ENCODE results near the gene PRMT2. TPM values are rescaled to one million over a fixed set of nuclear protein-coding genes. Genes with fewer than 3 reads are reported as not detected.

The PRMT2 gene
- 55.7 and 58.7 TPM in 2 replicates for total RNA-seq

DNA sequence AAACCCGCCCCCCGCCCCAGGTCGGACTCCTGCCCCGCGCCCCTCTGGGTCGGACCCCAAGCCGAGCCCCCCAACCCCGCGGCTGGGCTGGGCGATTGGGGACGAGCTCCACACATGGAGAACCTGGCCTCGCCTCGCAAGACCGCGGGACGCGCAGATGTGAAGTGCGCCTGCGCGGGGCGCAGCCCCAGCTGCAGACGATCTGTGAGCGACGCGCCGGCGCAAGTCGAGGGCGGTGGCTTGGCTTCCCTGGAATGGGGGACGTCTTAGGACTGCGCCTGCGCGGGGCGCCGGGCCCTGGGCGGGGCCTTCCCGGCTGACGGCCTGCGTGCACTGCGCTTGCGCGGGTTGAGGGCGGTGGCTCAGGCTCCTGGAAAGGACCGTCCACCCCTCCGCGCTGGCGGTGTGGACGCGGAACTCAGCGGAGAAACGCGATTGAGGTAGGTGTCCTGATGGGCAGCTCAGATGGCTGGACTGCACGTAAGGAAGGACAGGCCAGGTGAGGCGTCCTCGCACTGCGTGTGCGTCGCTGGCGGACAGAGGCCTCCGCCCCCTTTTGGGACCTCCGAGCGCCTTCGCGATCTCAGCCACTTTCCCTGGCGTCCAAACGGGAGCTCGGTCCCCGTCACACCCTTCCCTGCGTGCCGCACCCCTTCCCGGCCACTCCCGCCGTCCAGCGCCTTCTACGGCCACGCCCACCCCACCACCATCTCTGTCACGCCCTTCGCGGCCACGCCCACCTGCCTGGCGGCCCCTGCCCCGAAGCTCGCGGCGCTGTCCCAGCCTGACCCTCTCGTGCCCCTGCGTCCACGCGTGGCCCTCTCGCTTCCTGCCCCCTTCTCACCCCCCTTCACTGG lies at the start of gene PRMT2:
TSS of gene PRMT2 (plus strand) at position 351 of the 857 bp plus-strand sequence. CDS start 1,278 bp downstream, outside the sequence.
- H3K9me3 Mint-ChIP-seq, result no peaks in the 10 kb centered on the region
- intact Hi-C loops (cut with micrococcal nuclease), result loop anchor here (1.0 kb wide), 3 partner anchors 76 to 311 kb away; partner anchors contain the start of genes DIP2A and PCNT

DNA sequence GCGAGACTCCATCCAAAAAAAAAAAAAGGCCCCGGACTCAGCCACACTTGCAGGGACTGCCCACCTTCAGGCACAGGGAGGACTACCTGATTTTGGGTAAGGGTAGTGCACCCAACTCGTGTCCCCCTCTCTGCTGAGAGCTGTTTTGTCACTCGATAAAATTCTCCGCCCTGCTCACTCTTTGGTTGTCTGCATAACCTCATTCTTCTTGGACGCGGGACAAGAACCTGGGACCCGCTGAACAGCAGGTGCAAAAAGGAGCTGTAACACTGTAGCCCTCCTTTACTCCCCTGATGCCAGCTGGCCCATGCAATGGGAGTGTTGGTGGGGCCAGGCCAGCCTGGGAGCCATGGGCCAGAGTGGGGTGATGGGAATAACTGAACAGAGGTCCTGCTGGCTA lies 41.2 kb upstream of the PRMT2 start:
- no peak for DNase-seq (ENCODE audit: low spot score)
- Mint-ChIP-seq H3K36me3 (ENCODE audit: low read depth) (no peaks in the 10 kb centered on the region), H3K4me1 (ENCODE audit: low read depth) (peaks cover 4% of the 10 kb centered on the region), H3K27me3 (ENCODE audit: insufficient read depth) (peaks cover 8% of the 10 kb centered on the region), H3K4me3 (no peak overlapping the region), H3K9me3 (peaks cover 41% of the 10 kb centered on the region), H3K27ac (no peak overlapping the region)
- intact Hi-C loops (cut with micrococcal nuclease), result no loop called here

More for the DNA sequence above, at the start of gene PRMT2:
- peak within 1 kb of the TSS; percentile 93 for H3K4me3 Mint-ChIP-seq
- DNase-seq (ENCODE audit: low spot score), result peak; percentile 98
- H3K27me3 Mint-ChIP-seq (ENCODE audit: insufficient read depth), result peaks cover 8% of the 10 kb centered on the region
- H3K27ac Mint-ChIP-seq, result peak within 1 kb of the TSS; percentile 90
- H3K36me3 Mint-ChIP-seq (ENCODE audit: low read depth), result peaks cover 8% of the 10 kb centered on the region
- peaks cover 69% of the 10 kb centered on the region for H3K4me1 Mint-ChIP-seq (ENCODE audit: low read depth)

DNA sequence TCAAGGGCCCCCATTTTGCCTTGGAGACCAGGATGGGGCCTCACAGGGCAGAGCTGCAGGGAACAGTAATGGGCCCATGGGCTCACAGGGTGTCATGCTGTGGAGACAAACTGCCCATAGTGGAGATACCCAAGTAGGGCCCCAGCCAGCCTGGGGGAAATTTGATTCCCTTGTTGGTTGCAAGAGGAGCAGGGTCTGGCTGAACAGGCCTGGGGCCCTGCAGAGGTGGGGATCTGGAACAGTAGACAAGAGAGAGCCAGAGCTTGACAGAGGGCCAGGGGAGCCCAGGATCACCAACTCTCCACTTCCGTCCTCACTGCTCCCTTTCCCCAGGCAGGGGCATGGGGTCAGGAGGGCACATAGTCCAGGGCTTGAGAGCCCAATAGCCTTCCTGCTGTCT lies 39.3 kb upstream of the PRMT2 start:
- no peak overlapping the region for H3K27ac Mint-ChIP-seq
- H3K4me1 Mint-ChIP-seq (ENCODE audit: low read depth), result peaks cover 6% of the 10 kb centered on the region
- H3K9me3 Mint-ChIP-seq, result peaks cover 21% of the 10 kb centered on the region
- no peaks in the 10 kb centered on the region for H3K36me3 Mint-ChIP-seq (ENCODE audit: low read depth)
- peaks cover 4% of the 10 kb centered on the region for H3K27me3 Mint-ChIP-seq (ENCODE audit: insufficient read depth)
- no peak overlapping the region for H3K4me3 Mint-ChIP-seq
- no peak for DNase-seq (ENCODE audit: low spot score)
- intact Hi-C loops (cut with micrococcal nuclease), result no loop called here

DNA sequence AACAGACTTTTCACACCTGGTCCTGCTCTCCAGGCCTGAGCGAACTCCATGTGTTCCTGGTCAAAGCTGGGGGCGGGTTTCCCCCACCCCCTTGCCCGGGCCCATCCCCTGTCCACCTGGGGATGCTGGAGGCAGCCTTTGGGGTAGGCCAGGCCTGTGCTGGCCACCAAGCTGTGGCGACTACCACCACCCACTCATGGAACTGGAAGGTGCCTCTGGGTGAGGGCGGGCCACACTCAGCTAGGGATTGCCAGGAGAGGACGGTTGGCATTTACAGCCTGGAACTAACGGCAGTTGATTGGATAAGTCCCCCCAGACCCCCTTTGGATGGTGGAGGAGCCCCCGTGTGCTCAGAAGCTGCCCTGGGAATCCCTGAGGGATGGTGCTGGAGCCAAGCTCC lies 38.4 kb upstream of the PRMT2 start:
- intact Hi-C loops (cut with micrococcal nuclease), result no loop called here
- no peak overlapping the region for H3K27ac Mint-ChIP-seq
- no peak for DNase-seq (ENCODE audit: low spot score)
- H3K9me3 Mint-ChIP-seq, result peaks cover 15% of the 10 kb centered on the region
- peaks cover 6% of the 10 kb centered on the region for H3K4me1 Mint-ChIP-seq (ENCODE audit: low read depth)
- no peaks in the 10 kb centered on the region for H3K36me3 Mint-ChIP-seq (ENCODE audit: low read depth)
- H3K4me3 Mint-ChIP-seq, result no peak overlapping the region
- peaks cover 4% of the 10 kb centered on the region for H3K27me3 Mint-ChIP-seq (ENCODE audit: insufficient read depth)

DNA sequence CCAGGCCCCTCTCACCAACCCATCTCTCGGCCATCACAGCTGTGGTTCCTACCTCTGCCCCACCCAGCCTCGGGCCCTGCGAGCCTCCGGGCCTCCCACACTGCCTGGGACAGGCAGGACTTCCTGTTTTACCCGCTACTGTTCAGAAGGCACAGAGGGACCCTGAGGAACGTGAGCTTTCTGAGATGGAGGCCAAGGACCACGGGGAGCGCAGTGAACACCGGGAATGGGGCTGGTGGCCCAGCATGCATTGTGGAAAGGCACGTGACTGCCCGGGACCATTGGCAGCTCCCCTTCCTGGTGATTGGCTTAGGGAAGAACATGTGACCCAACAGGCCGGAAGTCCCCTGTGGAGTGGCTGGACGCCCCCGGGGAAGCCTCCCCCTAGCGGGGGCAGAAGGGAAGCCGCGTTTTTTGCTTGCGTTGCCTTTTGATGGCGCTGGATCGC lies 37.6 kb upstream of the PRMT2 start:
- Mint-ChIP-seq H3K27ac (no peak overlapping the region), H3K4me1 (ENCODE audit: low read depth) (peaks cover 6% of the 10 kb centered on the region), H3K9me3 (peaks cover 10% of the 10 kb centered on the region), H3K36me3 (ENCODE audit: low read depth) (no peaks in the 10 kb centered on the region), H3K4me3 (no peak overlapping the region), H3K27me3 (ENCODE audit: insufficient read depth) (peaks cover 4% of the 10 kb centered on the region)
- DNase-seq (ENCODE audit: low spot score), result no peak
- intact Hi-C loops (cut with micrococcal nuclease), result no loop called here

DNA sequence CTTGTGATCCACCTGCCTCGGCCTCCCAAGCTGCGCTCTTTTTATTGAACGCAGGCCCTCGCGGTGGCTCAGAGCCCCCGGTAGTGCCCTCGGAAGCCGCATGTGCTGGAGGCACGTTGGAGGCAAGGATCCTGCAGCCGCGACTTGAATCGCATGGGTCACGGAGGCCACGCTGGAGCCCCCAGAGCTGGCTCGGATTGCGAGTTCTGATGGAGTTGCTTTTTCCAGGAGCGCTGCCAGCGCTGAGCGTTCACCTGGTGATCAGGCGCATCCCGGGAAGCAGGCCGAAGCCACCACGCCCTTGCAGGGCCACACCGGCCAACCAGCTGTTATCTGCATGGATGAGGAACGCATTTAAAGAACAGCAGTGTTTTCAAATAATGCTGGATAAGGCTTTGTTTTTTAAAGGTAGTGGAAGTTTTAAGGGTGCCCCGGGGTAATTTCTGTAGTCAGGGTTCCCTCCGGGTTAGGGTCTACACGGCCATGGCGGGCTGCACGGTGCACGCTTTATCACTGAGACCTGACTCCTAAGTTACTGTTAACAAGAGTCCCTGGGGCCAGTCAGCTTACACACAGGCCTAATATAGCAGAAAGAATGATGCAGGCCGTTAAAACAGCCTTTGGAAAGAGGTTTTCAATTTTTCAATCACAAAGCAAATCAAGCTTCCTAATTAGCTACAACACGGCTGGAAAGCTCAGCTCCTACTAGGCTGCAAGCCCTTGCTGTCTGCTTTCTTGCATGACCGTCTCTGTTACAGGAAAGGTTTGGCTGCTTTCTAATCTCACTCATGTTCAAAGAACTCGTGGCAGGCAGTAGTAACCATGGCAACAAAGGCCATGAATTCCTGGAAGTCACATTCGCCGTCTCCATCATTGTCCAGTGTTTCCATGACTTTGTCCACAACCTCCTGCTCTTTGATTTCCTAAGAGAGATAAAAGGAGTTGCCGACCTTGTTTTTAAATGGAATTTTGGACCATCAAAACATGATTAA lies 36.6 kb upstream of the PRMT2 start:
- intact Hi-C loops (cut with micrococcal nuclease), result no loop called here
- Mint-ChIP-seq H3K4me1 (ENCODE audit: low read depth) (peaks cover 6% of the 10 kb centered on the region), H3K36me3 (ENCODE audit: low read depth) (no peaks in the 10 kb centered on the region), H3K4me3 (no peak overlapping the region), H3K27me3 (ENCODE audit: insufficient read depth) (peaks cover under 1% of the 10 kb centered on the region), H3K27ac (no peak overlapping the region), H3K9me3 (peaks cover under 1% of the 10 kb centered on the region)
- no peak for DNase-seq (ENCODE audit: low spot score)

DNA sequence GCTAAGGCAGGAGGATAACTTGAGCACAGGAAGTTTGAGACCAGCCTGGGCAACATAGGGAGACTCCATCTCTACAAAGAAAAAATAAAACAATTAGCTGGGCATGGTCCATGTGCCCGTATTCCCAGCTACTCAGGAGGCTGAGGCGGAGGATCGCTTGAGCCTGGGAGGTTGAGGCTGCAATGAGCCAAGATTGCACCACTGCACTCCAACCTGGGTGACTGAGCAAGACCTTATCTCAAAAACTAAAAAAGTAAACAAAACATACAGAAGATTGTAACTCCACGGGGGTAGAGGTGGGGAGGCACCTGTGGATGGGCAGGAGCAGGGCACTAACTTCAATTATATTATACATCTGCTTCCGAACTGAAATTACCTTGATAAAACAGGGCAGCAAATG lies 35.2 kb upstream of the PRMT2 start:
- Mint-ChIP-seq H3K4me1 (ENCODE audit: low read depth) (peaks cover 14% of the 10 kb centered on the region), H3K9me3 (no peaks in the 10 kb centered on the region), H3K4me3 (no peak overlapping the region), H3K27ac (no peak overlapping the region), H3K36me3 (ENCODE audit: low read depth) (no peaks in the 10 kb centered on the region), H3K27me3 (ENCODE audit: insufficient read depth) (no peaks in the 10 kb centered on the region)
- intact Hi-C loops (cut with micrococcal nuclease), result no loop called here
- DNase-seq (ENCODE audit: low spot score), result no peak

DNA sequence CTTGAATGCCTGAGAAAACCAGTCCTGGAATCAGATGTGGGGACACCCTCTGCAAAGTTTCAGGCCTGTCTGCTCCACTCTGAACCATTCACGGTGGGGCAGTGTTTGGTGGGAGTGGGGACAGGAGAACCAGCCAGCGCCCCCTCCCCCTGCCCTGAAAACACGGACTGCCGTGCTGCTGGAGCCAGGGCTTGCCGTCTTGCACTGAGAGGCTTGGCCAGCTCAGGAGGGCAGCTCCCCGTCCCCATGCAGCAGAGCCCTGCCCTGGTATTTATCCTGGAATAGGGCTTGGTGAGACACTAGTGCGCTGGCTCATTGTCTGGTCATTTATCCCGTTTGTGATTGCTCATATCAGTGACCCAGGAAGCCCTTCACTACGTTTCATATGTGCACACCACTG lies 34.5 kb upstream of the PRMT2 start:
- Mint-ChIP-seq H3K27ac (no peak overlapping the region), H3K4me1 (ENCODE audit: low read depth) (peaks cover 20% of the 10 kb centered on the region), H3K36me3 (ENCODE audit: low read depth) (no peaks in the 10 kb centered on the region), H3K27me3 (ENCODE audit: insufficient read depth) (no peaks in the 10 kb centered on the region), H3K4me3 (no peak overlapping the region), H3K9me3 (no peaks in the 10 kb centered on the region)
- no peak for DNase-seq (ENCODE audit: low spot score)
- intact Hi-C loops (cut with micrococcal nuclease), result no loop called here

DNA sequence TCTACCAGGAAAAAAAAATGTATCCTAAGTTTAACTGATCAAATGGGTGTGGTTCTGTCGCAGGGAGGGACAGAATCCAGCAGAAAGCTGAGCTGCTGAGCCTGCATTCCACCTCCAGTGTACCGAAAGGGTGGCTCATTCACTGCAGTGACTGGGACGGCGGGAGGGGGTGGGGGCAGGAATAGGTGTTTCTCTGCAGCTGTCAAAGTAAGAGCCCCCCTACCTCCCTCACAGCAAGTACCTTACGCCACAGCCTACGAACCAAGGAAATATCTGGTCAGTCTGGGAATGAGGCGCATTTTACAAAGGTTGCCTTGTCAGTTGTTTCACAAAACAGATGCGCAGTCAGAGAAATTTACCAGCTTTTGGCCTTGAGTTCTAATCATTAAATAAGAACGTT lies 32.2 kb upstream of the PRMT2 start:
- Mint-ChIP-seq H3K27me3 (ENCODE audit: insufficient read depth) (no peaks in the 10 kb centered on the region), H3K4me1 (ENCODE audit: low read depth) (peaks cover 33% of the 10 kb centered on the region), H3K36me3 (ENCODE audit: low read depth) (no peaks in the 10 kb centered on the region), H3K9me3 (no peaks in the 10 kb centered on the region), H3K27ac (no peak overlapping the region), H3K4me3 (no peak overlapping the region)
- DNase-seq (ENCODE audit: low spot score), result no peak
- intact Hi-C loops (cut with micrococcal nuclease), result no loop called here

DNA sequence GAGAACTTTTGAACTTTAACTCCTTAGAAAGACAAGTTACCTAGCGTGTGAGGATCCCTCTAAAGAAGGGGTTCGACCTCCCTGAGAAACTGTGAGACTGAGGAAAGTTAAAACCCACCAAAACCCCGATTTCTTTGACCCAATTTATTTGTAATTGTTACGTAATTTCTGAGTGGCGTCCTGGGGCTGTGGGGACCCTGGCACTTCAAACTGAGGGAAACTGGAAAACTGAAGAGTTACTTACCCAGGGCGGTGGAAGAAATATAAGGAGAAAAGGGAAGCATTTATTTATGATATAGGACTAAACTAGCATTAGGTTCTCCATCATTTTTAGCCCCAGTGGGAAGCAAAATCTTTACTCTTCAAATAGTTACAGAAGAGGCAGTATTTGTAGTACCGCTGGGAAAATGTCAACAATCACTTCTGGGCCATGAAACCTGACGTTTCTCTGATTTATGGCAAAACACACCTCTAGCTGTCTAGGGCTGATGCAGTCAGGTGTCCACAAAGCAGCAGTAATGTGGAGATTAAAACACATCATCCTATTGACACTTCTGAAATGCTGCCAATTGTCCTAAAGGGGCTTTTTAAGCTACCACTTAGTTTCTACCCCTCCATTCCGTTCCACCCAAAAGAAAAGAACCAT lies 31.0 kb upstream of the PRMT2 start:
- no peak overlapping the region for H3K4me3 Mint-ChIP-seq
- no peaks in the 10 kb centered on the region for H3K27me3 Mint-ChIP-seq (ENCODE audit: insufficient read depth)
- H3K36me3 Mint-ChIP-seq (ENCODE audit: low read depth), result no peaks in the 10 kb centered on the region
- intact Hi-C loops (cut with micrococcal nuclease), result no loop called here
- H3K4me1 Mint-ChIP-seq (ENCODE audit: low read depth), result peaks cover 27% of the 10 kb centered on the region
- H3K27ac Mint-ChIP-seq, result no peak overlapping the region
- H3K9me3 Mint-ChIP-seq, result no peaks in the 10 kb centered on the region
- no peak for DNase-seq (ENCODE audit: low spot score)

DNA sequence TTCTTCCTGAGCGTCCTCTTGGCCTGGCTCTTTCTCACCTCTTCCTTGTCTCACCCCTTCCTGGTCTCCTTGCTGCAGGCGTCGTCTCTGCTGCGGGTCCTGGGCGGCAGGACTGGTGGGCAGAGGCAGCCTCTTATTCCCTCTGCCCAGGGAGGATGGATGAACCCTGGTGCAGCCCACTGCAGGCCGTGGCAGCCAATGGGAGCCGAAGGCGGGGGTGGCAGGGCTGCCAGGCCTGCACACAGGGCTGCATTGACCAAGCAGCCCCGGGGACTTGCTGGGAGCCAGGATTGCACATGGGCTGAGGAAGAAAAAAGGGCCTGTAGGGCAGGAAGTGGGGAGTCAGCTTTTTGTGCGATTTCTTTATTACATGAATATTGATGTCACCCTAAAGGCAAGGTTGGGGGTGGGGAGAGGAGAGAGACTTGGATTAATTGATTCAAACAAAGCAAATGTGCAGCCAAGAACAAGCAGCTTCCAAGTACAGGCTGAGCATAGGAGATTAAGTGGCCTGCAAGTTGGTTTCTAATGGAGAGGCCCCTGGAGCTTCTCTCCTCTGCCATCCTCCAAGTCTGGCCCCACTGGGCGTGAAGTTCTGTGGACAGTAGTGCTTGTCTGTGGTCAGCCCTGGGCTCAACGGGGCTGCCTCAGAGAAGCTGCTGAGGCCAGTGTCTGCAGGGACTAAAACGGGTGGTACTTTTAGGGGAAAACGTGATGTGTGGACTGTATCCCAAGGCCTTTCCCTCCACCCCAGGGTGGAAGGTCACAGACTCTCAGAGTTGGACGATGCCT lies 30.3 kb upstream of the PRMT2 start, which contains the start of gene S100B:
TSS of gene S100B (minus strand) at position 108 of the 792 bp plus-strand sequence. CDS start 2,667 bp downstream, outside the sequence.
- Mint-ChIP-seq H3K27ac (peak within 1 kb of the TSS; percentile 20), H3K4me3 (no peak within 1 kb of the TSS), H3K36me3 (ENCODE audit: low read depth) (no peaks in the 10 kb centered on the region), H3K9me3 (no peaks in the 10 kb centered on the region), H3K4me1 (ENCODE audit: low read depth) (peaks cover 27% of the 10 kb centered on the region), H3K27me3 (ENCODE audit: insufficient read depth) (no peaks in the 10 kb centered on the region)
- no peak for DNase-seq (ENCODE audit: low spot score)
- intact Hi-C loops (cut with micrococcal nuclease), result no loop called here

Data from activated T-helper 1 cell treated with anti-CD3 and anti-CD28 coated beads, Interleukin-12 subunit alpha, Interleukin-12 subunit beta, Interleukin-2, Interleukin-4 antibody, amounts not matched to agents 30 ng/mL and 10 ng/mL and 1 ng/mL, durations not matched to agents 14 hours and 24 hours and 36 hours (primary cell).